Ascending aorta (tissue), 2 donors: ENCODE data around the gene ARHGAP10. TPM values are rescaled to one million over a fixed set of nuclear protein-coding genes. Genes with fewer than 3 reads are reported as not detected.

ENCODE experiments used
- DNase-seq, 2 donors: peaks; one replicate each; pipeline ENCODE4 v3.0.0-alpha.2; 2019; ENCODE audit warnings: low spot score in 2 of 2
- H3K27ac ChIP-seq, 2 donors: fragments of 200-600 bp; sonication (generic); one replicate each; pipeline ENCODE4 v1.5.1; 2016 to 2017; ENCODE audit warnings: mild to moderate bottlenecking in 1 of 2
- H3K27me3 ChIP-seq: fragments of 200-600 bp; sonication (generic); one replicate; pipeline ENCODE4 v1.5.1; 2017
- H3K36me3 ChIP-seq, 2 donors: fragments of 200-600 bp; sonication (generic); one replicate each; pipeline ENCODE4 v1.5.1; 2016
- H3K4me1 ChIP-seq, 2 donors: fragments of 200-600 bp; sonication (generic); one replicate each; pipeline ENCODE4 v1.5.1; 2016 to 2017; ENCODE audit warnings: mild to moderate bottlenecking in 1 of 2
- H3K4me3 ChIP-seq, 2 donors: fragments of 200-600 bp; sonication (generic); one replicate each; pipeline ENCODE4 v1.5.1; 2016 to 2017; ENCODE audit warnings: mild to moderate bottlenecking in 1 of 2
- H3K9me3 ChIP-seq, 2 donors: fragments of 200-600 bp; sonication (generic); one replicate each; pipeline ENCODE4 v1.5.1; 2016
- intact Hi-C: fragments of 100-400 bp; cut with DNase I; formaldehyde crosslinking; loops from one replicate; pipeline ENCODE4 v1.15.1; 2023
- total RNA-seq: library from RNA; depleted of rRNA; stranded (reverse); fragments of >200 nt; gene quantifications from one replicate; pipeline ENCODE4 v1.1.0, GENCODE V29; 2016
- TF ChIP-seq, protein P1 (sequence below), 3 experiments: fragments of 200-600 bp in 2 of 3; fragments of 450-650 bp in 1 of 3; sonication (generic) in 2 of 3; IDR thresholded peaks; one replicate each; pipeline ENCODE4 v1.5.1; 2016 to 2019; ENCODE audit warnings: antibody characterized with exemption in 3 of 3, mild to moderate bottlenecking in 1 of 3, moderate library complexity in 1 of 3

Gene ARHGAP10
- total RNA-seq, 1 donor from 2014 or later: 77.3 TPM

- Histone ChIP-seq H3K4me1 (peaks cover 25 to 80% of the 10 kb centered on the region in 2 donors), H3K27ac (peak overlapping the region; percentile 86 to 94), H3K36me3 (peaks cover 0 to 10% of the 10 kb centered on the region in 2 donors), H3K27me3 (no peaks in the 10 kb centered on the region), H3K4me3 (no peak overlapping the region), H3K9me3 (peaks cover 0 to 4% of the 10 kb centered on the region in 2 donors)
- intact Hi-C loops: loop anchor here (2.0 to 10.0 kb wide), 2 partner anchors 97 to 1895 kb away; partner anchors contain the start of genes ARHGAP10 and ZNF827
- TF ChIP-seq, protein P1, sequence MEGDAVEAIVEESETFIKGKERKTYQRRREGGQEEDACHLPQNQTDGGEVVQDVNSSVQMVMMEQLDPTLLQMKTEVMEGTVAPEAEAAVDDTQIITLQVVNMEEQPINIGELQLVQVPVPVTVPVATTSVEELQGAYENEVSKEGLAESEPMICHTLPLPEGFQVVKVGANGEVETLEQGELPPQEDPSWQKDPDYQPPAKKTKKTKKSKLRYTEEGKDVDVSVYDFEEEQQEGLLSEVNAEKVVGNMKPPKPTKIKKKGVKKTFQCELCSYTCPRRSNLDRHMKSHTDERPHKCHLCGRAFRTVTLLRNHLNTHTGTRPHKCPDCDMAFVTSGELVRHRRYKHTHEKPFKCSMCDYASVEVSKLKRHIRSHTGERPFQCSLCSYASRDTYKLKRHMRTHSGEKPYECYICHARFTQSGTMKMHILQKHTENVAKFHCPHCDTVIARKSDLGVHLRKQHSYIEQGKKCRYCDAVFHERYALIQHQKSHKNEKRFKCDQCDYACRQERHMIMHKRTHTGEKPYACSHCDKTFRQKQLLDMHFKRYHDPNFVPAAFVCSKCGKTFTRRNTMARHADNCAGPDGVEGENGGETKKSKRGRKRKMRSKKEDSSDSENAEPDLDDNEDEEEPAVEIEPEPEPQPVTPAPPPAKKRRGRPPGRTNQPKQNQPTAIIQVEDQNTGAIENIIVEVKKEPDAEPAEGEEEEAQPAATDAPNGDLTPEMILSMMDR (IDR thresholded peaks at IDR 0.05): no peak
- DNase-seq: no peak
Measured at GRCh38 chr4:147830102-147830463, 98.2 kb downstream of the ARHGAP10 start.

- H3K9me3 ChIP-seq: peaks cover 0 to 4% of the 10 kb centered on the region in 2 donors
- intact Hi-C loops: loop anchor here (2.0 to 10.0 kb wide), 2 partner anchors 98 to 1896 kb away; partner anchors contain the start of genes ARHGAP10 and ZNF827
- H3K4me1 ChIP-seq: peaks cover 25 to 75% of the 10 kb centered on the region in 2 donors
- peaks cover 0 to 10% of the 10 kb centered on the region in 2 donors for H3K36me3 ChIP-seq
- peak overlapping the region; percentile 86 to 94 for H3K27ac ChIP-seq
- DNase-seq: no peak
- H3K27me3 ChIP-seq: no peaks in the 10 kb centered on the region
- H3K4me3 ChIP-seq: no peak overlapping the region
- TF ChIP-seq, protein P1 (IDR thresholded peaks at IDR 0.05): no peak
Measured at GRCh38 chr4:147830987-147831386, 99.1 kb downstream of the ARHGAP10 start.

GRCh38 chr4:147831551-147832171 lies 99.8 kb downstream of the ARHGAP10 start:
- DNase-seq: peak; percentile 37 to 82
- peaks cover 0 to 10% of the 10 kb centered on the region in 2 donors for H3K36me3 ChIP-seq
- peak overlapping the region; percentile 86 to 94 for H3K27ac ChIP-seq
- H3K4me1 ChIP-seq: peaks cover 22 to 74% of the 10 kb centered on the region in 2 donors
- H3K9me3 ChIP-seq: peaks cover 0 to 4% of the 10 kb centered on the region in 2 donors
- H3K27me3 ChIP-seq: no peaks in the 10 kb centered on the region
- TF ChIP-seq, protein P1 (IDR thresholded peaks at IDR 0.05): no peak
- H3K4me3 ChIP-seq: no peak overlapping the region
- intact Hi-C loops: loop anchor here (2.0 to 10.0 kb wide), 2 partner anchors 99 to 1897 kb away; partner anchors contain the start of genes ARHGAP10 and ZNF827

- no peak for DNase-seq
- TF ChIP-seq, protein P1 (IDR thresholded peaks at IDR 0.05): no peak
- no peak overlapping the region for H3K4me3 ChIP-seq
- peaks cover 0 to 4% of the 10 kb centered on the region in 2 donors for H3K9me3 ChIP-seq
- H3K27me3 ChIP-seq: no peaks in the 10 kb centered on the region
- H3K36me3 ChIP-seq: peaks cover 0 to 10% of the 10 kb centered on the region in 2 donors
- peak overlapping the region; percentile 86 to 94 for H3K27ac ChIP-seq
- peaks cover 21 to 71% of the 10 kb centered on the region in 2 donors for H3K4me1 ChIP-seq
- intact Hi-C loops: loop anchor here (10.0 kb wide), 1 partner anchor 1898 kb away; the partner anchor contains the start of gene ZNF827
Measured at GRCh38 chr4:147833254-147833653, 101.4 kb downstream of the ARHGAP10 start.

DNA sequence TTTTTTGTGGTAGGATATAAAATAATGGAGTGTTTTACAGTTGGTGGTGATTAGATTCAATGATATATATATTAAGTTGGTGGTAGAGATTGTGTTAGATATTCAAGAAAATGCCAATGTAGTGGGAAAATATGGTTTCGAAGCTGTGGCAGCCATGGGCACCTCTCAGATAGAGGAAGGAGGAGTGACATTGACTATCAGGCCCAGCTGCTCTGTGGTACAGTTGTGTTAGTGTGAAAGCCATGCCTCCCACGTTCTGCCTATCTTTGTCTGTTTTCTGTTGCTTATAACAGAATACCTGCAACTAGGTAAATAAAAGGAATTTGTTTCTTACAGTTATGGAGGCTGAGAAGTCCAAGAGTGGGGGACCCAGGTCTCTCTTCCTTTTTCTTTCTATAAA lies 101.9 kb downstream of the ARHGAP10 start:
- peaks cover 0 to 10% of the 10 kb centered on the region in 2 donors for H3K36me3 ChIP-seq
- peaks cover 18 to 66% of the 10 kb centered on the region in 2 donors for H3K4me1 ChIP-seq
- intact Hi-C loops: loop anchor here (10.0 kb wide), 1 partner anchor 1899 kb away; the partner anchor contains the start of gene ZNF827
- DNase-seq: no peak
- no peaks in the 10 kb centered on the region for H3K27me3 ChIP-seq
- peaks cover 0 to 4% of the 10 kb centered on the region in 2 donors for H3K9me3 ChIP-seq
- H3K4me3 ChIP-seq: no peak overlapping the region
- TF ChIP-seq, protein P1 (IDR thresholded peaks at IDR 0.05): no peak
- H3K27ac ChIP-seq: peak overlapping the region; percentile 86 to 94
